GM12864 (cell line): ENCODE data around the gene HLF.

Experiments
- DNase-seq: peaks from one replicate; pipeline ENCODE4 v3.0.0-alpha.2; 2011; ENCODE audit warnings: low read depth
- H3K4me3 ChIP-seq: 2 replicates; pipeline ENCODE4 v1.5.1; 2011; ENCODE audit warnings: mild to moderate bottlenecking, low read depth, low read length, control low read depth
- CTCF ChIP-seq: IDR thresholded peaks from 2 replicates; pipeline ENCODE4 v1.5.1; 2011; ENCODE audit warnings: low read depth, mild to moderate bottlenecking, moderate library complexity, low read length, control low read depth, inconsistent platforms; ENCODE audit errors: missing control alignments

The HLF gene

GRCh38 chr17:55303008-55303493 is 38.3 kb downstream of the HLF start:
- no peak overlapping the region for H3K4me3 ChIP-seq
- DNase-seq = no peak
- no peak for TF ChIP-seq CTCF

- TF ChIP-seq CTCF = no peak
- DNase-seq = no peak
- no peak overlapping the region for H3K4me3 ChIP-seq
Measured at GRCh38 chr17:55303701-55304145, 39.0 kb downstream of the HLF start.

- H3K4me3 ChIP-seq = no peak overlapping the region
- no peak for TF ChIP-seq CTCF
- no peak for DNase-seq
Measured at GRCh38 chr17:55304171-55304859, 39.6 kb downstream of the HLF start.

- no peak overlapping the region for H3K4me3 ChIP-seq
- no peak for TF ChIP-seq CTCF
- no peak for DNase-seq
Measured at GRCh38 chr17:55305321-55306087, 40.7 kb downstream of the HLF start.

- H3K4me3 ChIP-seq = no peak overlapping the region
- TF ChIP-seq CTCF = no peak
Measured at GRCh38 chr17:55307879-55308278, 43.1 kb downstream of the HLF start.

GRCh38 chr17:55308613-55309391 is 44.0 kb downstream of the HLF start:
- no peak overlapping the region for H3K4me3 ChIP-seq
- DNase-seq = no peak
- TF ChIP-seq CTCF = no peak

More at GRCh38 chr17:55307879-55308278, 43.1 kb downstream of the HLF start:
- no peak for DNase-seq
